ENCODE results near the gene NBPF1. TPM values are rescaled to one million over a fixed set of nuclear protein-coding genes. Genes with fewer than 3 reads are reported as not detected.
"Not testable (repeated sequence)": the region's sequence is repeated elsewhere in the genome, so short reads cannot be mapped to it uniquely, and the experiment has no call there.

Gene NBPF1
- total and polyA plus RNA-seq, 9 donors = 14.7 to 111 (median 55.9) TPM

DNA sequence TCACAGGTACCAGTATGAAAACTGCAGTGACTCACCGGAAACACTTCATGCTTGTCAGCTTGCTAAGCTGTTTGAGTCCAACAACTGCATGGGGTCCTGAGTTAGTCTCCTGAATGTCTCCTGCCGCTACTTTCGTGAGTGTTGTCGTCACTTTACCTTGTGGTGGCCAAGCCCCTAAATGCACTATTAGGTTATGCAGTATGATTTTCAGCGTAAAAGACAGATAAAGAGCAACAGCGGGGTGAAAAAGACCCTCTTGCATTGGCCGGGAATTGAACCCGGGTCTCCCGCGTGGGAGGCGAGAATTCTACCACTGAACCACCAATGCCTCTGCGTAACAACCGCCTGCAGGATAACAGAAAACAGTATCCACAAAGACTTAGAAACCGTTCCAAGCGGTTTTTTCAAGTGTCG is 67.7 kb downstream of the NBPF1 start:
- H3K27ac ChIP-seq; H3K9me3 ChIP-seq; H3K27me3 ChIP-seq; H3K36me3 ChIP-seq; DNase-seq; intact Hi-C loops (cut with DNase I); H3K4me3 ChIP-seq; H3K4me1 ChIP-seq (ENCODE audit: insufficient read depth): not testable (repeated sequence)
- 23 to 29% (median 26%) methylated on average over 11 to 13 of the region's 16 CpGs for WGBS, 3 donors

DNA sequence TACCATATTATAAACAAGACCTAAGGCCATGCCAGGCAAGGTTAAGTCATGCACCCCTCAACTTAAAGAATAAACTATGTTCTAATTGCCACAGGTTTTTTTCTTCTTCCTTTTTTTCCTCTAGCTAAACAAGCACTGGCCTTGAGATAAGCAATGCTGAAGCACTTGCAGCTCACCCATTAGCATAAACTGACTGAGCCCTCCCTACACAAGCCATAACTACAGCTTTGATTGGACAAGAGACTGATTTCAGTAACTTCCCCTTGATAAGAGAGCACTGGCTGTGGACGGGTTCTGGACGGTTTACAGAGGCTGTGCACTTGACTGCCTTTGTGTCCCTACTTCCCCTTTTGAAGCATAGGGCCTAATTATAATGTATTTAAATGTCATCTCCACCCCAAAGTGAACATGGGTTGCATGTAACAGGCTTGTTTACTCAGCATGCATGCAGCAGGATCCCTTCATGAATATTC is 72.9 kb downstream of the NBPF1 start:
- H3K4me1 ChIP-seq (ENCODE audit: insufficient read depth); H3K9me3 ChIP-seq; H3K36me3 ChIP-seq; H3K4me3 ChIP-seq; intact Hi-C loops (cut with DNase I); H3K27me3 ChIP-seq: not testable (repeated sequence)
- WGBS, 3 donors = 0 to 10% methylated on average over 2 of the region's 2 CpGs; no CpG with 5 or more reads in 1 of the 3 donors
- H3K27ac ChIP-seq = peak overlapping the region in 1 of 2 donors; percentile 33
- DNase-seq = peak in 1 of 5 donors; percentile 34

DNA sequence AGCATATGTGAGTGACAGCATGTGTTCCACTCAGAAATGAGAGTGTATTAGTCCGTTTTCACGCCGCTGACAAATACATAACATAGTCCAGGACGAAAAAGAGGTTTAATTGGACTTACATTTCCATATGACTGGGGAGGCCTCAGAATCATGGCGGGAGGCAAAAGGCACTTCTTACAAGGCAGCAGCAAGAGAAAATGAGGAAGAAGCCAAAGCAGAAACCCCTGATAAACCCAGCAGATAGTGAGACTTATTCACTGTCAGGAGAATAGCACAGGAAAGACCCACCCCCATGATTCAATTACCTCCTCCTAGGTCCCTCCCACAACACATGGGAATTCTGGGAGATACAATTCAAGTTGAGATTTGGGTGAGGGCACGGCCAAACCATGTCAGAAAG is 75.8 kb downstream of the NBPF1 start:
- H3K4me1 ChIP-seq (ENCODE audit: insufficient read depth); intact Hi-C loops (cut with DNase I); H3K36me3 ChIP-seq; H3K27ac ChIP-seq; H3K4me3 ChIP-seq; H3K27me3 ChIP-seq; DNase-seq; H3K9me3 ChIP-seq: not testable (repeated sequence)
- WGBS, 3 donors = 75 to 96% (median 77%) methylated on average over 5 to 6 of the region's 6 CpGs

DNA sequence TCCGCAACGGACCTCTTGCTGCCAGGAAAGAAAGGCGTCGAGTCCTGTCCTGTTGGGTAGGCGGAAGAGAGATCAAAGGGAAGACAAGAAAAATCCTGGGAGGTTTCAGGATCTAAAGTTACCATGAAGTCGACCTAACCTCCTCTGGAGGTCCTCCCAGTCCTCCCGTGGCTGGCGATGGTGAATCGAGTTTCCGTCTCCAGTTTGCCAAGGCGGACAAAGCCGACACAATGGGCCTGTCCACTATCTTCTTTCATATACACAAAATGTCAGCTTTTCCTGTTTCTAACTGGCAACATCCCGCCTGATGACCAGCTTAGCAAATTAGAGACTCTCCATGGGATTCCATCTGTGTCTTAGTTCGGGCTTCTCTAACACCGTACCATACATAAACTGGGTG is 76.6 kb downstream of the NBPF1 start:
- H3K27me3 ChIP-seq; H3K9me3 ChIP-seq; H3K4me3 ChIP-seq; H3K27ac ChIP-seq; intact Hi-C loops (cut with DNase I); DNase-seq; H3K36me3 ChIP-seq; H3K4me1 ChIP-seq (ENCODE audit: insufficient read depth): not testable (repeated sequence)
- WGBS, 3 donors = 87 to 95% (median 93%) methylated on average over 15 of the region's 15 CpGs

DNA sequence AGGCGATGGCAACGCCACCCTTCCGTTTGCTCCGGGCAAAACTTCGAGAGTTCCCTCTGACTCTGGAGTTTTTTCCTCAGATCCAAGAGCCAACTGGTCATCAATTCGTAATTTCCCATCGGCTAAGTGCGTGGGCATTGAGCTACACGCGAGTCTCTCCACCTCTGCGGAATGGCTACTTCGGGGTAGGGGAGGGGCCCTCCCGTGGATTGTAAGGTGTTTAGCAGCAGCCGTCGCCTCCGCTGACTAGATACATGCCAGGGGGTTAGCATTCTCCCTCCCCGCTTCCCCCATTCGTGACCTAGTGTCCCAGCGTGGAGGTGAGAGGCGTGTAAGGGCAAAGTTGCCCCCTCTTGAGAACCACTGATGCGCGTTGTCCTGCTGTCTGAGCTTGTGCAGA is 77.5 kb downstream of the NBPF1 start:
- H3K4me3 ChIP-seq; H3K27ac ChIP-seq; H3K9me3 ChIP-seq; H3K36me3 ChIP-seq; H3K4me1 ChIP-seq (ENCODE audit: insufficient read depth); H3K27me3 ChIP-seq; intact Hi-C loops (cut with DNase I); DNase-seq: not testable (repeated sequence)
- WGBS, 3 donors = 75 to 81% (median 76%) methylated on average over 21 to 22 of the region's 22 CpGs

DNA sequence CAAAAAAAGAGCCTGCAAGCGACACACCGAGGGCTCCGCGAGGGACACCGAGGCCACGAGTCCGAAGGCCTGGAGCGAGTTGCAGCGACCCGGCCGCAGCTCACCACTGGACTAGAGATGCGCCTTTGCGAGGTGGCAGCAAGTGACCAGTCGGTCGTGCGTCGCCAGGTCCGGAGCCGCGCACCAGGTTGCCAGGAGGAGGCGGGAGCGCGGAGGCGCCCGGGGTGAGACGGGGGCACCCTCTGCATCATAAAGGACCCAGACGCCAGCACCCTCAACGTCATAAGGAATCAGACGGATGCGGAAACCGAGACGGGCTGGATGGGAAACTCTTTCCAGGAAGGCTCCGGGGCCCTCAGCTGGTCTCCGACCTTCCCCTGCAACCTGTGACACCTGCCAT is 77.9 kb downstream of the NBPF1 start:
- H3K4me1 ChIP-seq (ENCODE audit: insufficient read depth); H3K9me3 ChIP-seq; H3K27ac ChIP-seq; H3K36me3 ChIP-seq; intact Hi-C loops (cut with DNase I); H3K27me3 ChIP-seq: not testable (repeated sequence)
- 43 to 61% (median 59%) methylated on average over 31 to 34 of the region's 34 CpGs for WGBS, 3 donors
- DNase-seq = peak in 2 of 5 donors; percentile 33 to 36
- peak overlapping the region; percentile 24 for H3K4me3 ChIP-seq

DNA sequence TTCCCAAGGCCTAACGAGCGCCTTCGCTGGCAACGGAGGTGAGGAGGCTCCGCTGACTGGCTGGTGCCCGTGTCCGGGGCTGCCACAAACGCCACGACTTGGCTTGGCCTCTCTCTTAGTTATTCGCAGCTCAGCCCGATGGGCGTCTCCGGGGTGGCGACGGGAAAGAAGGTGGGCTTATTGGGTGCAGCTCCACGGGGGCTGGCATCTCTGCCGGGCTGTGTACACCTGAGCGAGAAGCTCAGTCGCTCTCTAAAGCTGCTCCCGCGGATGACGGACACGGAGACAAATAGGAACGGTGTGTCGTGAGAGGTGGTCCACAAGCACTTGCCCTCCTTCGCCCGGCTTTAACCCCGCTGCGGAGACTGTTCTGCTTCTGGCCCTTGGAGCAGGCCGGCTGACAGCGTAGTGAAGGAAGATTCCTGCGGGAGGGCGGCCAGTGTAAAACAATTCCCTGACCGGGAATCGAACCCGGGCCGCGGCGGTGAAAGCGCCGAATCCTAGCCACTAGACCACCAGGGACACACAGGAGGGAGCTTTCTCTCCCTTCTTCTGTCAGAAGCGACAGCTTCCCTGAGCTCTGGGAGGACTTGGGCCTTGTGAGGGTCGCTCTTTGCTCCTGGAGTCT is 78.4 kb downstream of the NBPF1 start:
- DNase-seq = peak; percentile 40 to 83 (median 70)
- H3K27me3 ChIP-seq; H3K4me1 ChIP-seq (ENCODE audit: insufficient read depth); H3K27ac ChIP-seq; intact Hi-C loops (cut with DNase I); H3K36me3 ChIP-seq; H3K9me3 ChIP-seq: not testable (repeated sequence)
- WGBS, 3 donors = 12 to 20% (median 19%) methylated on average over 27 to 32 of the region's 43 CpGs
- peak overlapping the region; percentile 24 for H3K4me3 ChIP-seq

DNA sequence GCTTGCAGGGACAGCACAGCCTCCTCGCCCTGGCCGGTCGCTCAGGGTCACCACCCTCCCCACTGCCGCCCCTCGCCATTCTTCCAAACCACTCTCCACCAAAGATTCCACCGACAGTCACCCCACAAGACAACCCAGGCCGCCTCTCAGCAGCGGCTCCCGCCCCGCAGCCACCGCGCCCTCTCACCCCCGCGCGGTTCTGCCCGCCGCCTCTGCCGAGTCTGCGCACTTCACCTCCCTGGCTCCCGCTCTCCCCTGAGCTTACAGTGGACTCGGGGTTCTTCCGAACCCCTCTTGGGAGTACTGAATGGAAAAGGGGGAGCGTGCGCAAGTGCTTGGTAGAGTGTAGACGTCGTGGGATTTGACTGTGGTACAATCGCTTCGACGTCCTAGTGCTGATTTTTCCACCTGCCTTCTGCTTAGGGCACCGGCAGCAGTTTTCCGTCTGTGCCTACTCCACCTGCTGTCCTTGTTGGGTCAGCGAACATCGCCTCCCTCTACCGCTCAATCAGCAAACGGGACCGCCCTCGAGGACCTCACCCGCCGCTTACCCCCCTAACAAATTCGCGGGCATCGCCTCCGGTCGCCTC is 79.0 kb downstream of the NBPF1 start:
- WGBS, 3 donors = 13 to 23% (median 20%) methylated on average over 15 to 34 of the region's 44 CpGs
- peak overlapping the region; percentile 24 for H3K4me3 ChIP-seq
- DNase-seq = peak in 1 of 5 donors; percentile 32
- H3K9me3 ChIP-seq; H3K27me3 ChIP-seq; intact Hi-C loops (cut with DNase I); H3K36me3 ChIP-seq; H3K27ac ChIP-seq; H3K4me1 ChIP-seq (ENCODE audit: insufficient read depth): not testable (repeated sequence)
